Measurements from ENCODE around the gene NANP. TPM values are rescaled to one million over a fixed set of nuclear protein-coding genes. Genes with fewer than 3 reads are reported as not detected.

The NANP gene
- total and polyA plus RNA-seq, 2 donors (not counting 1 experiment from before 2014, with no cell fraction given), result 8.8 to 9.4 TPM

DNA sequence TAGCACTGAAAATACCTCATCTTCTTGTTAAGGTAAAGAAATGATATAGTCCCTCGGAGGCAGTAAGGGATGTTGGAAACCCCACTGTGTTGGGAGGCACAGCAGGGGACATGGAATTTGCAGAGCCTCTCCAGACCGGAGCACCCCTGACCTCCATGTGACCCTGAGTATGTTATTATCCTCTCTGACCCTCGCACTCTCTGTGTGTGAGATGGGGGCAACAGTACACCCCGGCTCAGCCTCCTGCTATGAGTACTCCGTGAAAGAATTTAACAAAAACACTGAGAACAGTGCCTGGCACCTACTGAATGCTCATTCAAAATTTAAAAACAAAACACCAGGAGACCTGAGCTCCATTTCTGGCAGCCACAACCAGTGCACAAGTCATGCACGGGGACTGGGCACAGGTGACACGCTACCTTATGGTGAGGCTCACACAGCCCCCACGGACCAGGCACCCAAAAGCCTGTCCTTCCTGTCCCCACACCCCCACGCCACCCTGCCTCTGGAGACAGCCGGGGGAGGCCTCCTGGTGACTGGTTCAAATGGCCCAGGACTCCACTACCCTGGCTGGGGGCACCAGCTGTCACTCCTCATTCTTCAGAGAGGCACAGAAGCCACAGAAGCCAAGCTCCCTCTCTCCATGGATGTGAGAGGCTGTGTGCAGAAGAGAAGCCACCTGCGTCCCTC lies 44.6 kb downstream of the NANP start:
- Histone ChIP-seq H4K20me1 (ENCODE audit: control insufficient read depth, extremely low read depth, insufficient read depth, low read length) (no peaks in the 10 kb centered on the region), H3K4me3 (replicated peaks in 1 of 4; ENCODE audit: control extremely low read depth in 1 of 4, insufficient read depth in 1 of 4, low read depth in 3 of 4, low read length in 4 of 4) (no peak overlapping the region), H3K9ac (ENCODE audit: insufficient read depth, low read length) (no peak overlapping the region), H3K27ac (ENCODE audit: insufficient read depth, low read length) (no peak overlapping the region), H3K4me1 (ENCODE audit: control insufficient read depth, extremely low read depth, insufficient read depth, low read length) (peaks cover 6% of the 10 kb centered on the region), H3K27me3 (ENCODE audit: control insufficient read depth, insufficient read depth, low read length) (no peaks in the 10 kb centered on the region), H2AFZ (ENCODE audit: low read length) (no peak overlapping the region), H3K79me2 (ENCODE audit: control insufficient read depth, insufficient read depth, low read length) (no peaks in the 10 kb centered on the region), H3K4me2 (ENCODE audit: extremely low read depth, insufficient read depth, low read length) (no peak overlapping the region), H3K36me3 (ENCODE audit: control insufficient read depth, insufficient read depth, low read length) (no peaks in the 10 kb centered on the region), H3K9me3 (ENCODE audit: control insufficient read depth, insufficient read depth, low read depth, low read length) (no peaks in the 10 kb centered on the region)
- TF ChIP-seq EZH2 (IDR thresholded peaks at IDR 0.05; ENCODE audit: low read length, missing control alignments) (no peak), CTCF (conservative IDR thresholded peaks at IDR 0.05 in 1 of 2, IDR thresholded peaks at IDR 0.05 in 1 of 2; ENCODE audit: low read depth in 1 of 2, low read length in 2 of 2) (no peak)
- DNase-seq (ENCODE audit: low read depth in 2 of 2), result peak in 1 of 2 donors; percentile 18

DNA sequence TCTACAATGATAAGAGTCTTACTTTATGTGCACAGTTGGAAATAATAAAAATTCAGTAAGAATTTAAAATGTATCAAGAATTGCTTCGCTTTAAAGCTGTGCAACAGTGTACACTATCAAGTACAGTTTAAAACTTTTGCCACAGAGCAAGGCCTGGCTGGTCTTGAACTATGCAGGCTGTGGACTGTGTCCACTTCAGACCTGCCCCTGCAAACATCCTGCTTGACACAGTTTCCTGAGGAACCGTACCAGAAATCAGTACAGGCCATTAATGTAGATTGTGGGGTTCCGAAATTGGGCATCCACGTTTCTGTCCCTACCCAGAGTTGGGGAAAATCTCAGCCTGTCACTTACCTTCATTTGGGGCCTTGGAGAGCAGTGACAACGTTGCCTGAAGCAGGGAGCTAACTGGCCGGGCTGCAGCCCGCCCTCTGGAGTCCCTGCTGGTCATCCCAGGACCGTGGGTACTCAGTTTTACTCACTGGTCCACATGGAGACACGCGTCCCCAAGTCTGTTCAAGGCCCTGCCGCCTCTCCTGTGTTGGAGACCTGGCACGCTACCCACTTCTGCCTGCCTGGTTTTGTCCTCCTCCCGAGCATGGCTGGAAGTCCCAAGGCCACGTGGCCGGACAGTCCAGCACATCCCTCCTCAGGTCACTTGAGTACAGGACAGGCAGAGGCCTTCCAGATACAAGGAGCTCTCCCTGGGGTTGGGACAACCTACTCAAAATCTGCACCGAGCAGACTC lies 46.9 kb downstream of the NANP start:
- no peak overlapping the region for H3K4me3 ChIP-seq (replicated peaks in 1 of 4; ENCODE audit: control extremely low read depth in 1 of 4, insufficient read depth in 1 of 4, low read depth in 3 of 4, low read length in 4 of 4)
- H4K20me1 ChIP-seq (ENCODE audit: control insufficient read depth, extremely low read depth, insufficient read depth, low read length), result no peaks in the 10 kb centered on the region
- no peak for DNase-seq (ENCODE audit: low read depth in 2 of 2)
- no peak for TF ChIP-seq EZH2 (IDR thresholded peaks at IDR 0.05; ENCODE audit: low read length, missing control alignments)
- TF ChIP-seq CTCF (conservative IDR thresholded peaks at IDR 0.05 in 1 of 2, IDR thresholded peaks at IDR 0.05 in 1 of 2; ENCODE audit: low read depth in 1 of 2, low read length in 2 of 2), result no peak
- no peak overlapping the region for H2AFZ ChIP-seq (ENCODE audit: low read length)
- no peaks in the 10 kb centered on the region for H3K79me2 ChIP-seq (ENCODE audit: control insufficient read depth, insufficient read depth, low read length)
- H3K4me2 ChIP-seq (ENCODE audit: extremely low read depth, insufficient read depth, low read length), result no peak overlapping the region
- no peaks in the 10 kb centered on the region for H3K9me3 ChIP-seq (ENCODE audit: control insufficient read depth, insufficient read depth, low read depth, low read length)
- H3K27me3 ChIP-seq (ENCODE audit: control insufficient read depth, insufficient read depth, low read length), result no peaks in the 10 kb centered on the region
- H3K27ac ChIP-seq (ENCODE audit: insufficient read depth, low read length), result no peak overlapping the region
- peaks cover 11% of the 10 kb centered on the region for H3K4me1 ChIP-seq (ENCODE audit: control insufficient read depth, extremely low read depth, insufficient read depth, low read length)
- no peaks in the 10 kb centered on the region for H3K36me3 ChIP-seq (ENCODE audit: control insufficient read depth, insufficient read depth, low read length)
- H3K9ac ChIP-seq (ENCODE audit: insufficient read depth, low read length), result no peak overlapping the region

GRCh38 chr20:25574411-25574810 lies 49.4 kb downstream of the NANP start:
- Histone ChIP-seq H3K27ac (ENCODE audit: insufficient read depth, low read length) (no peak overlapping the region), H3K4me3 (replicated peaks in 1 of 4; ENCODE audit: control extremely low read depth in 1 of 4, insufficient read depth in 1 of 4, low read depth in 3 of 4, low read length in 4 of 4) (no peak overlapping the region), H3K4me2 (ENCODE audit: extremely low read depth, insufficient read depth, low read length) (no peak overlapping the region), H3K27me3 (ENCODE audit: control insufficient read depth, insufficient read depth, low read length) (no peaks in the 10 kb centered on the region), H3K9ac (ENCODE audit: insufficient read depth, low read length) (no peak overlapping the region), H3K36me3 (ENCODE audit: control insufficient read depth, insufficient read depth, low read length) (no peaks in the 10 kb centered on the region), H4K20me1 (ENCODE audit: control insufficient read depth, extremely low read depth, insufficient read depth, low read length) (no peaks in the 10 kb centered on the region), H3K79me2 (ENCODE audit: control insufficient read depth, insufficient read depth, low read length) (no peaks in the 10 kb centered on the region), H2AFZ (ENCODE audit: low read length) (no peak overlapping the region), H3K4me1 (ENCODE audit: control insufficient read depth, extremely low read depth, insufficient read depth, low read length) (peaks cover 8% of the 10 kb centered on the region), H3K9me3 (ENCODE audit: control insufficient read depth, insufficient read depth, low read depth, low read length) (no peaks in the 10 kb centered on the region)
- peak; percentile 36 to 63 for DNase-seq (ENCODE audit: low read depth in 2 of 2)
- no peak for TF ChIP-seq EZH2 (IDR thresholded peaks at IDR 0.05; ENCODE audit: low read length, missing control alignments)
- TF ChIP-seq CTCF (conservative IDR thresholded peaks at IDR 0.05 in 1 of 2, IDR thresholded peaks at IDR 0.05 in 1 of 2; ENCODE audit: low read depth in 1 of 2, low read length in 2 of 2), result peak; percentile 29 to 49
